SH-SY5Y (cell line): ENCODE data around the gene ACRV1.

Experiments used
- GATA2 ChIP-seq: IDR thresholded peaks from 2 replicates; pipeline ENCODE4 v1.6.1; 2011; ENCODE audit warnings: mild to moderate bottlenecking, low read depth, low read length
- GATA3 ChIP-seq: IDR thresholded peaks from 2 replicates; pipeline ENCODE4 v1.6.1; 2011; ENCODE audit warnings: low read depth, mild to moderate bottlenecking, low read length, moderate library complexity

DNA sequence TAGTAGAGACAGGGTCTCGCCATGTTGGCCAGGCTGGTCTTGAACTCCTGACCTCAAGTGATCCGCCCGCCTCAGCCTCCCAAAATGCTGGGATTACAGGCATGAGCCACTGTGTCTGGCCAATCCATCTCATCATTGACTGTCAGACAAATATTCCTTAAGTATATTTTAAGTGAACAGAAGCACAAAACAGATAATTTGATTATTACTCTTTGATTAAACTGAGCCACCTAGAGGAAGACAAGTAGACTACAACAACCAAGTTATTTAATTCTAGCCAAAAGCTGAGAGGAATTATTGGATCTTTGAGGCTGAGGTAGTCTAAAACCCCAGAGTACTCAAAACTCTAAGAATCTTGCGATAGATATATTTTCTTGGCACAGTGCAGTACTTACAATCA, 1.2 kb downstream of the ACRV1 start:
- TF ChIP-seq GATA2 (no peak), GATA3 (no peak)
